Panc1 (cell line): ENCODE data around the gene PRKAR2B.

Experiments used
- POLR2AphosphoS5 ChIP-seq: IDR thresholded peaks from 2 replicates; pipeline ENCODE4 v1.6.1; 2012; ENCODE audit warnings: mild to moderate bottlenecking, low read depth, low read length, moderate library complexity
- SIN3A ChIP-seq: IDR thresholded peaks from 2 replicates; pipeline ENCODE4 v1.6.1; 2012; ENCODE audit warnings: low read depth, mild to moderate bottlenecking, low read length, moderate library complexity, borderline replicate concordance; ENCODE audit not compliant: insufficient read depth
- TCF7L2 ChIP-seq: IDR thresholded peaks from 2 replicates; pipeline ENCODE4 v1.6.1; 2011; ENCODE audit warnings: mild to moderate bottlenecking, low read depth, low read length, inconsistent platforms
- TF ChIP-seq, protein P1 (sequence below): fragments of 450-650 bp; IDR thresholded peaks from 2 replicates; pipeline ENCODE4 v1.5.1; 2017; ENCODE audit warnings: mild to moderate bottlenecking
- TF ChIP-seq, protein P2 (sequence below), 2 experiments: IDR thresholded peaks; 2 replicates each; pipeline ENCODE4 v1.6.1; 2011 to 2012; ENCODE audit warnings: low read depth in 2 of 2, control low read depth in 1 of 2, low read length in 1 of 2, mild to moderate bottlenecking in 1 of 2, moderate library complexity in 1 of 2; ENCODE audit not compliant: insufficient read depth in 1 of 2

DNA sequence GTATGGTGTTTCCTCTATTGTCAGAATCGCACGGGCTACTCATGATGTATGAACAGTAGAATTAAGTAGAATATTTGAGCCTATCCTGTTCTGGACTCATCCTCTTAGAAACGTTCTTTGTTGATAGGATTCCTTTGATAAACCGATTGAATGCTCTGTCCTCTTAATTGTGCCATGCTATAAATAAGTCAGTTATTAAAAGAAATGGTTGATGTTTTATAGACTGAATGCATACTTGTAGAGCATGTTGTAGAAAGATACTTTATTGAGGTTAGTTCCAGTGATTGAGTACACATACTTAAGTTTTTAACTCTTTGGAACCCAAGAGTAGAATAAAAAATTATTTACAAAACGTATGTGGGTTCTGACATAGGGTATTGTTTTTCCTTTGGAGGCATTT is 69.4 kb downstream of the PRKAR2B start:
- TF ChIP-seq, protein P1, sequence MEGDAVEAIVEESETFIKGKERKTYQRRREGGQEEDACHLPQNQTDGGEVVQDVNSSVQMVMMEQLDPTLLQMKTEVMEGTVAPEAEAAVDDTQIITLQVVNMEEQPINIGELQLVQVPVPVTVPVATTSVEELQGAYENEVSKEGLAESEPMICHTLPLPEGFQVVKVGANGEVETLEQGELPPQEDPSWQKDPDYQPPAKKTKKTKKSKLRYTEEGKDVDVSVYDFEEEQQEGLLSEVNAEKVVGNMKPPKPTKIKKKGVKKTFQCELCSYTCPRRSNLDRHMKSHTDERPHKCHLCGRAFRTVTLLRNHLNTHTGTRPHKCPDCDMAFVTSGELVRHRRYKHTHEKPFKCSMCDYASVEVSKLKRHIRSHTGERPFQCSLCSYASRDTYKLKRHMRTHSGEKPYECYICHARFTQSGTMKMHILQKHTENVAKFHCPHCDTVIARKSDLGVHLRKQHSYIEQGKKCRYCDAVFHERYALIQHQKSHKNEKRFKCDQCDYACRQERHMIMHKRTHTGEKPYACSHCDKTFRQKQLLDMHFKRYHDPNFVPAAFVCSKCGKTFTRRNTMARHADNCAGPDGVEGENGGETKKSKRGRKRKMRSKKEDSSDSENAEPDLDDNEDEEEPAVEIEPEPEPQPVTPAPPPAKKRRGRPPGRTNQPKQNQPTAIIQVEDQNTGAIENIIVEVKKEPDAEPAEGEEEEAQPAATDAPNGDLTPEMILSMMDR, result no peak
- TF ChIP-seq POLR2AphosphoS5 (no peak), SIN3A (no peak), TCF7L2 (no peak)
- TF ChIP-seq, protein P2, sequence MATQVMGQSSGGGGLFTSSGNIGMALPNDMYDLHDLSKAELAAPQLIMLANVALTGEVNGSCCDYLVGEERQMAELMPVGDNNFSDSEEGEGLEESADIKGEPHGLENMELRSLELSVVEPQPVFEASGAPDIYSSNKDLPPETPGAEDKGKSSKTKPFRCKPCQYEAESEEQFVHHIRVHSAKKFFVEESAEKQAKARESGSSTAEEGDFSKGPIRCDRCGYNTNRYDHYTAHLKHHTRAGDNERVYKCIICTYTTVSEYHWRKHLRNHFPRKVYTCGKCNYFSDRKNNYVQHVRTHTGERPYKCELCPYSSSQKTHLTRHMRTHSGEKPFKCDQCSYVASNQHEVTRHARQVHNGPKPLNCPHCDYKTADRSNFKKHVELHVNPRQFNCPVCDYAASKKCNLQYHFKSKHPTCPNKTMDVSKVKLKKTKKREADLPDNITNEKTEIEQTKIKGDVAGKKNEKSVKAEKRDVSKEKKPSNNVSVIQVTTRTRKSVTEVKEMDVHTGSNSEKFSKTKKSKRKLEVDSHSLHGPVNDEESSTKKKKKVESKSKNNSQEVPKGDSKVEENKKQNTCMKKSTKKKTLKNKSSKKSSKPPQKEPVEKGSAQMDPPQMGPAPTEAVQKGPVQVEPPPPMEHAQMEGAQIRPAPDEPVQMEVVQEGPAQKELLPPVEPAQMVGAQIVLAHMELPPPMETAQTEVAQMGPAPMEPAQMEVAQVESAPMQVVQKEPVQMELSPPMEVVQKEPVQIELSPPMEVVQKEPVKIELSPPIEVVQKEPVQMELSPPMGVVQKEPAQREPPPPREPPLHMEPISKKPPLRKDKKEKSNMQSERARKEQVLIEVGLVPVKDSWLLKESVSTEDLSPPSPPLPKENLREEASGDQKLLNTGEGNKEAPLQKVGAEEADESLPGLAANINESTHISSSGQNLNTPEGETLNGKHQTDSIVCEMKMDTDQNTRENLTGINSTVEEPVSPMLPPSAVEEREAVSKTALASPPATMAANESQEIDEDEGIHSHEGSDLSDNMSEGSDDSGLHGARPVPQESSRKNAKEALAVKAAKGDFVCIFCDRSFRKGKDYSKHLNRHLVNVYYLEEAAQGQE (IDR thresholded peaks at IDR 0.05; ENCODE audit: insufficient read depth in 1 of 2, low read depth in 2 of 2, low read length in 1 of 2), result no peak
